ENCODE measurements around the gene CDC37L1. TPM values are rescaled to one million over a fixed set of nuclear protein-coding genes. Genes with fewer than 3 reads are reported as not detected.

Gene CDC37L1
- total and polyA plus RNA-seq, 2 experiments from 2014 or later = 26.9 to 29.6 TPM

- peaks cover 10% of the 10 kb centered on the region for H3K4me1 Mint-ChIP-seq
- H3K36me3 Mint-ChIP-seq (ENCODE audit: low read depth) = no peaks in the 10 kb centered on the region
- H3K4me3 Mint-ChIP-seq = no peak overlapping the region
- Histone ChIP-seq H2AFZ (no peak overlapping the region), H3K9me2 (ENCODE audit: insufficient read depth) (no peaks in the 10 kb centered on the region), H3K4me1 (ENCODE audit: insufficient read depth) (peaks cover 9% of the 10 kb centered on the region), H3K79me2 (replicated peaks; ENCODE audit: insufficient read depth) (no peaks in the 10 kb centered on the region), H3K27me3 (ENCODE audit: insufficient read depth) (no peaks in the 10 kb centered on the region), H3K27ac (ENCODE audit: low read depth) (no peak overlapping the region), H3K36me3 (ENCODE audit: insufficient read depth) (no peaks in the 10 kb centered on the region), H3K4me3 (no peak overlapping the region), H4K20me1 (replicated peaks; ENCODE audit: insufficient read depth) (no peaks in the 10 kb centered on the region), H3K4me2 (no peak overlapping the region; the same call in 1 of the 2 replicates), H3F3A (replicated peaks; ENCODE audit: low read depth) (no peaks in the 10 kb centered on the region)
- DNase-seq (ENCODE audit: low spot score) = no peak
- no peak for ATAC-seq
- no peak overlapping the region for H3K27ac Mint-ChIP-seq
- no peak for TF ChIP-seq REST (IDR thresholded peaks at IDR 0.05; ENCODE audit: unreplicated experiment)
- TF ChIP-seq POLR2AphosphoS5 (IDR thresholded peaks at IDR 0.05; ENCODE audit: low read depth) = no peak
- no peak for TF ChIP-seq EZH2 (IDR thresholded peaks at IDR 0.05; ENCODE audit: low read depth, unreplicated experiment)
- no peak for TF ChIP-seq JUNB (IDR thresholded peaks at IDR 0.05; ENCODE audit: unreplicated experiment)
- no peak for TF ChIP-seq ZNF114 (CRISPR knock-in tag; IDR thresholded peaks at IDR 0.05)
- no peak for TF ChIP-seq STAT1 (IDR thresholded peaks at IDR 0.05; ENCODE audit: unreplicated experiment)
- H3K9me3 Mint-ChIP-seq = no peaks in the 10 kb centered on the region
- no peaks in the 10 kb centered on the region for H3K27me3 Mint-ChIP-seq (ENCODE audit: insufficient read depth, low read depth, poor library complexity)
Observed at GRCh38 chr9:4639420-4639819, 39.9 kb upstream of the CDC37L1 start.

- Histone ChIP-seq H3K27ac (ENCODE audit: low read depth) (no peak overlapping the region), H2AFZ (no peak overlapping the region), H3K79me2 (replicated peaks; ENCODE audit: insufficient read depth) (no peaks in the 10 kb centered on the region), H3K27me3 (ENCODE audit: insufficient read depth) (no peaks in the 10 kb centered on the region), H3K36me3 (ENCODE audit: insufficient read depth) (no peaks in the 10 kb centered on the region), H4K20me1 (replicated peaks; ENCODE audit: insufficient read depth) (no peaks in the 10 kb centered on the region), H3K4me1 (ENCODE audit: insufficient read depth) (peaks cover 9% of the 10 kb centered on the region), H3K4me3 (no peak overlapping the region), H3K4me2 (no peak overlapping the region), H3K9me2 (ENCODE audit: insufficient read depth) (no peaks in the 10 kb centered on the region), H3F3A (replicated peaks; ENCODE audit: low read depth) (no peaks in the 10 kb centered on the region)
- Mint-ChIP-seq H3K36me3 (ENCODE audit: low read depth) (no peaks in the 10 kb centered on the region), H3K9me3 (no peaks in the 10 kb centered on the region), H3K27me3 (ENCODE audit: insufficient read depth, low read depth, poor library complexity) (no peaks in the 10 kb centered on the region), H3K27ac (no peak overlapping the region), H3K4me1 (peaks cover 10% of the 10 kb centered on the region), H3K4me3 (no peak overlapping the region)
- DNase-seq (ENCODE audit: low spot score) = peak; percentile 71
- ATAC-seq = peak; percentile 80
- TF ChIP-seq CTCF (conservative IDR thresholded peaks at IDR 0.05; ENCODE audit: low read depth in 2 of 2) (peak; percentile 77 to 80), JUNB (IDR thresholded peaks at IDR 0.05; ENCODE audit: unreplicated experiment) (no peak), REST (IDR thresholded peaks at IDR 0.05; ENCODE audit: unreplicated experiment) (no peak)
Observed at GRCh38 chr9:4640027-4640426, 39.3 kb upstream of the CDC37L1 start.
